ENCODE measurements around the gene MCTP1. TPM values are rescaled to one million over a fixed set of nuclear protein-coding genes. Genes with fewer than 3 reads are reported as not detected.
A peak's percentile ranks its signal among the peaks of the same experiment; 100 is the strongest.

The MCTP1 gene
- total and polyA plus RNA-seq, 2 of the 8 experiments (the other 6 are each of a cell fraction or from before 2014, with no cell fraction given) = 0.56 to 3.4 TPM

DNA sequence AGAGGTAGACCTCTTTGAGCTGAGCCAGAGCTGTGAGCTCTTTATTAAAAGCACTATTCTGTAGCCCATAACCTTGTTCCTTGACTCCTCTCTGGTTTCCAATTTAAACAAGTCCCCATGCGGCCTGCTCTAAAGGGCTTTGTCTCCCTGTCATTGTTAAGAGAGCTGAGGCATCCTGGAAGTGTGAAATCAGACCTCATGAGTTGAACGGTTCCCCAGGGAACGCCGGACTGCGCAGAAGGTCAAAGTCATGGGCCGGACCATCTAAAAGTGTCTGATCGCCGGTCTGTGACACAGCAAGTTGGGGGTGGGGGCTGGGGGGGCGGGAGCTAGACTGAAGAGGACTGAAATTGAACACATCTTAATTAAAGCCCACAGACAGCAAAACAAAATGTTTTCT lies 400.6 kb downstream of the MCTP1 start:
- Histone ChIP-seq H3K9me3 (ENCODE audit: insufficient read depth in 2 of 2, low read depth in 1 of 2, low read length in 1 of 2) (no peaks in the 10 kb centered on the region), H4K20me1 (replicated peaks in 1 of 2; ENCODE audit: control insufficient read depth in 1 of 2, insufficient read depth in 2 of 2, low read length in 2 of 2) (no peaks in the 10 kb centered on the region), H2AFZ (ENCODE audit: low read length) (peak overlapping the region; percentile 51; the same call in 1 of the 2 replicates), H3K79me2 (ENCODE audit: control insufficient read depth in 1 of 2, insufficient read depth in 2 of 2, low read length in 2 of 2) (no peaks in the 10 kb centered on the region), H3K4me1 (replicated peaks in 1 of 4; ENCODE audit: control insufficient read depth in 3 of 4, insufficient read depth in 4 of 4, low read length in 3 of 4) (no peaks in the 10 kb centered on the region), H3K36me3 (ENCODE audit: control insufficient read depth in 2 of 4, insufficient read depth in 4 of 4, low read length in 3 of 4) (no peaks in the 10 kb centered on the region), H2BK5ac (ENCODE audit: low read depth, low read length) (no peak overlapping the region), H3K27ac (ENCODE audit: low read depth, low read length) (no peak overlapping the region), H3K14ac (ENCODE audit: insufficient read length) (no peak overlapping the region), H3K79me1 (ENCODE audit: low read depth, low read length) (no peaks in the 10 kb centered on the region), H2BK20ac (ENCODE audit: low read length) (no peak overlapping the region), H4K8ac (ENCODE audit: extremely low read depth, insufficient read depth, low read length) (no peak overlapping the region), H4K91ac (replicated peaks; ENCODE audit: insufficient read length, low read length) (no peak overlapping the region), H2BK120ac (replicated peaks; ENCODE audit: low read depth, low read length) (no peak overlapping the region), H3K27me3 (replicated peaks in 1 of 4; ENCODE audit: control insufficient read depth in 3 of 4, extremely low read depth in 1 of 4, insufficient read depth in 3 of 4, low read length in 3 of 4) (no peaks in the 10 kb centered on the region), H3K4me2 (ENCODE audit: insufficient read depth in 1 of 2, low read depth in 2 of 2, low read length in 2 of 2) (no peak overlapping the region), H3K18ac (ENCODE audit: extremely low read depth, low read length) (no peak overlapping the region), H2BK15ac (ENCODE audit: low read length) (no peak overlapping the region), H3K23ac (ENCODE audit: insufficient read length) (no peak overlapping the region), H3K4ac (replicated peaks; ENCODE audit: insufficient read length, low read depth, low read length) (no peak overlapping the region), H3K23me2 (ENCODE audit: low read depth, low read length) (no peaks in the 10 kb centered on the region), H4K5ac (ENCODE audit: insufficient read length, low read depth, low read length) (no peak overlapping the region), H3K56ac (replicated peaks; ENCODE audit: insufficient read length, low read depth, low read length) (no peak overlapping the region), H3K4me3 (ENCODE audit: extremely low read depth in 1 of 4, insufficient read depth in 2 of 4, low read depth in 3 of 4, low read length in 4 of 4) (no peak overlapping the region), H2BK12ac (ENCODE audit: low read depth, low read length) (no peak overlapping the region), H2AK5ac (ENCODE audit: low read depth, low read length) (no peak overlapping the region), H3K9ac (replicated peaks in 1 of 4; ENCODE audit: extremely low read depth in 1 of 4, low read depth in 3 of 4, low read length in 3 of 4) (no peak overlapping the region)
- TF ChIP-seq CTCF (IDR thresholded peaks at IDR 0.05; ENCODE audit: control extremely low read depth in 1 of 3, insufficient read depth in 1 of 3, low read depth in 1 of 3, low read length in 3 of 3) (no peak), HDAC2 (IDR thresholded peaks at IDR 0.05; ENCODE audit: borderline replicate concordance in 1 of 2, low read depth in 2 of 2, low read length in 2 of 2) (no peak), MAX (IDR thresholded peaks at IDR 0.05) (peak; percentile 39; the same call in 1 of the 2 replicates), TBP (IDR thresholded peaks at IDR 0.05; ENCODE audit: low read depth, low read length) (peak; percentile 54; the same call in 1 of the 2 replicates), SAP30 (IDR thresholded peaks at IDR 0.05; ENCODE audit: insufficient read depth, insufficient replicate concordance, low read length) (no peak), CBX5 (IDR thresholded peaks at IDR 0.05; ENCODE audit: low read depth, low read length) (no peak)
- ChIA-PET POLR2A (ENCODE audit: partially characterized antibody) (interaction anchor here (1.1 kb wide), 1 partner anchor 10 kb away, joined by 3 read pairs; no protein-coding TSS in a partner anchor), CTCF (ENCODE audit: partially characterized antibody) (interaction anchor here (1.0 to 3.7 kb wide), 5 partner anchors 8 to 54 kb away, joined by 4 to 23 read pairs (median 4); no protein-coding TSS in a partner anchor)
- WGBS, 2 experiments (ENCODE audit: extremely low coverage in 1 of 2, insufficient coverage in 1 of 2, insufficient read length in 1 of 2, insufficient replicate concordance in 2 of 2, low coverage in 1 of 2, low lambda C conversion rate in 2 of 2, missing lambda C conversion rate in 1 of 2) = 83% methylated on average over 9 of the region's 9 CpGs; no CpG with 5 or more reads in 1 of the 2 experiments
- DNase-seq (ENCODE audit: low read depth in 1 of 2, low spot score in 2 of 2) (no peak), FAIRE-seq (no peak)

All from H1 (cell line).